Osteoblast (primary cell): ENCODE results near the gene B4GALNT2. TPM values are rescaled to one million over a fixed set of nuclear protein-coding genes. Genes with fewer than 3 reads are reported as not detected.

Source experiments
- DNase-seq: peaks from one replicate; pipeline ENCODE4 v3.0.0; 2011; ENCODE audit warnings: low spot score, mixed read lengths; ENCODE audit not compliant: insufficient read length; ENCODE audit errors: missing footprints
- H2AFZ ChIP-seq: 2 replicates; pipeline ENCODE4 v1.6.0; 2011; ENCODE audit warnings: mild to moderate bottlenecking, low read length
- H3K27ac ChIP-seq: 2 replicates; pipeline ENCODE4 v1.5.1; 2011; ENCODE audit warnings: mild to moderate bottlenecking, low read depth, low read length, moderate library complexity
- H3K27me3 ChIP-seq: 2 replicates; pipeline ENCODE4 v1.6.0; 2012; ENCODE audit warnings: mild to moderate bottlenecking, control low read depth, inconsistent platforms, low read length, moderate library complexity; ENCODE audit not compliant: insufficient read depth
- H3K36me3 ChIP-seq: 2 replicates; pipeline ENCODE4 v1.5.1; 2011; ENCODE audit warnings: mild to moderate bottlenecking, low read length, control low read depth, moderate library complexity; ENCODE audit not compliant: insufficient read depth
- H3K4me1 ChIP-seq: 2 replicates; pipeline ENCODE4 v1.5.1; 2011; ENCODE audit warnings: mild to moderate bottlenecking, low read length, control low read depth, moderate library complexity; ENCODE audit not compliant: insufficient read depth
- H3K4me2 ChIP-seq: 2 replicates; pipeline ENCODE4 v1.6.0; 2011; ENCODE audit warnings: mild to moderate bottlenecking, low read length; ENCODE audit not compliant: insufficient read depth
- H3K4me3 ChIP-seq: fragments of 200-600 bp; sonication (generic); 3 replicates; pipeline ENCODE4 v1.5.1; 2012; ENCODE audit warnings: mild to moderate bottlenecking, low read length, inconsistent platforms; ENCODE audit not compliant: insufficient read depth
- H3K79me2 ChIP-seq: 2 replicates; pipeline ENCODE4 v1.6.0; 2012; ENCODE audit warnings: mild to moderate bottlenecking, low read length, control low read depth, inconsistent platforms; ENCODE audit not compliant: insufficient read depth
- H3K9me3 ChIP-seq: 2 replicates; pipeline ENCODE4 v1.5.1; 2011; ENCODE audit warnings: low read depth, low read length, control low read depth
- H4K20me1 ChIP-seq: 2 replicates; pipeline ENCODE4 v1.6.0; 2012; ENCODE audit warnings: mild to moderate bottlenecking, low read length, control low read depth; ENCODE audit not compliant: insufficient read depth
- CTCF ChIP-seq: IDR thresholded peaks from 2 replicates; pipeline ENCODE4 v1.5.1; 2011; ENCODE audit warnings: mild to moderate bottlenecking, low read depth, low read length, moderate library complexity; ENCODE audit errors: extremely low read depth
- total RNA-seq: library from RNA; depleted of rRNA; stranded (reverse); fragments of >200 nt; gene quantifications from 2 replicates; pipeline ENCODE4 v1.2.3, GENCODE V29; 2012

B4GALNT2 gene
- total RNA-seq, 1 donor = under 0.01 TPM

DNA sequence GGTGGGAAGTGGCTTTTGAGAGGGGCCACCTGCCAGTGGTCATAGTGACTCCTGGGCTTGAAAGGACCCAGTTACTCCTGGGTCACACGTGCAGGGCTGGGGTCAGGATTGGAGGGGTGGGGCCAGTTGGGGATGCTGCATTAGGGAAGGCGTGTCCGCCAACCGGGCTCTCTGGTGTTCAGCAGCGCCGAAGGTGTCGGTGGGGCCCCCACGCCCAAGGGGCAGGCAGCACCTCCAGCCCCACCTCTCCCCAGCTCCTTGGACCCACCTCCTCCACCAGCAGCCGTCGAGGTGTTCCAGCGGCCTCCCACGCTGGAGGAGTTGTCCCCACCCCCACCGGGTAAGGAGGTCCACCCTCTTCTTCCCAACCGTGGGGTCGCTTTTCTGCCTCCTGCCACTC lies 87.4 kb downstream of the B4GALNT2 start:
- no peak overlapping the region for H3K27ac ChIP-seq

GRCh38 chr17:49223168-49223516 lies 90.6 kb downstream of the B4GALNT2 start:
- TF ChIP-seq CTCF = no peak
- H2AFZ ChIP-seq = no peak overlapping the region
- no peaks in the 10 kb centered on the region for H3K9me3 ChIP-seq
- no peak overlapping the region for H3K4me2 ChIP-seq
- peaks cover 40% of the 10 kb centered on the region for H3K27me3 ChIP-seq
- H3K79me2 ChIP-seq = no peaks in the 10 kb centered on the region
- no peaks in the 10 kb centered on the region for H3K4me1 ChIP-seq
- H4K20me1 ChIP-seq = no peaks in the 10 kb centered on the region
- H3K4me3 ChIP-seq = no peak overlapping the region
- DNase-seq = peak; percentile 81
- H3K27ac ChIP-seq = no peak overlapping the region
- no peaks in the 10 kb centered on the region for H3K36me3 ChIP-seq

More for the DNA sequence above, 87.4 kb downstream of the B4GALNT2 start:
- no peaks in the 10 kb centered on the region for H3K9me3 ChIP-seq
- H3K79me2 ChIP-seq = no peaks in the 10 kb centered on the region
- H2AFZ ChIP-seq = no peak overlapping the region
- H3K4me2 ChIP-seq = no peak overlapping the region
- H3K36me3 ChIP-seq = no peaks in the 10 kb centered on the region
- peaks cover 25% of the 10 kb centered on the region for H3K27me3 ChIP-seq
- H3K4me3 ChIP-seq = no peak overlapping the region
- peak; percentile 80 for DNase-seq
- TF ChIP-seq CTCF = no peak
- no peaks in the 10 kb centered on the region for H3K4me1 ChIP-seq
- H4K20me1 ChIP-seq = no peaks in the 10 kb centered on the region

- no peaks in the 10 kb centered on the region for H3K4me1 ChIP-seq
- H3K4me2 ChIP-seq = no peak overlapping the region
- no peak overlapping the region for H3K27ac ChIP-seq
- peak; percentile 98 for DNase-seq
- H3K27me3 ChIP-seq = peaks cover 40% of the 10 kb centered on the region
- H3K4me3 ChIP-seq = no peak overlapping the region
- H4K20me1 ChIP-seq = no peaks in the 10 kb centered on the region
- H3K79me2 ChIP-seq = no peaks in the 10 kb centered on the region
- no peaks in the 10 kb centered on the region for H3K9me3 ChIP-seq
- peak; percentile 76 for TF ChIP-seq CTCF
- H3K36me3 ChIP-seq = no peaks in the 10 kb centered on the region
- no peak overlapping the region for H2AFZ ChIP-seq
These were observed 91.1 kb downstream of the B4GALNT2 start for GRCh38 chr17:49223517-49224197.

DNA sequence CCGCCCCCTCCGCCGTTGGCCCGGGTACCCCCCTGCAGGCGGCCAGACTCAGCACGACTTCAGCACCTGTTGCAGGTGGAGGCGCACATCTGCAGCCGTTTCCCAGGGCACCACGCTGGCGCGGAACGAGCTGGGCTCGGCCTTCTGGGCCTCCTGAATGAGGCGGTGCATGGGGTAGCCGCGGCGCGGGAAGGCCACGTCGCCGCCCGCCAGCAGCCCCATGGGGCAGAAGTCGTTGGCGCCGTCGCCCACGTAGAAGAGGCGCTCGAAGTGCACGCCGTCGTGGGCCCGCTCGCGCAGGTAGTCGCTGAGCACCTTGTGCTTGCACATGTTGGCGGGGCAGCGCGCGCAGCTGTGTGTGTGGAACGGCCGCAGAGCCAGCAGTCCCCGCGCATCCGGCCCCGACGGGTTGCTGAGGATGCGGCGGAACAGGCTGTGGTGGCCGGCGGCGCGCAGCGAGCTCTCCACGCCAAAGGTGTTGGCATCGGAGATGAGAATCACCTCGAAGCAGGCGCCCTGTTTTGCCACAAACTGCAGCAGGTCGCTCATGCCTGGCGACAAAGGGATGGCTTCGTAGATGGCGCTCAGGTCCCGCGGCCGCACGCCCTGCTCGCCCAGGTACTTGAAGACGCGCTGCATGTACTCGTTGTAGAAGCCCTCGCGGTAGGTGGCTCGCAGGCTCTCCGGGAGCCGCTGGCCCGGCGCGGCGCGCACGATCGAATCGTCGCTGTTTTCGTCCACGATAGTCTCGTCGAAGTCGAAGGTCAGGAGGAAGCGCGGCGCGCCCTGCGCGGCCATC lies 91.8 kb downstream of the B4GALNT2 start:
- no peaks in the 10 kb centered on the region for H3K79me2 ChIP-seq

More for the DNA sequence above, 91.8 kb downstream of the B4GALNT2 start:
- TF ChIP-seq CTCF = no peak
- H3K9me3 ChIP-seq = no peaks in the 10 kb centered on the region
- H3K4me3 ChIP-seq = no peak overlapping the region
- H3K27ac ChIP-seq = no peak overlapping the region
- no peaks in the 10 kb centered on the region for H3K4me1 ChIP-seq
- DNase-seq = peak; percentile 44
- H4K20me1 ChIP-seq = no peaks in the 10 kb centered on the region
- H3K27me3 ChIP-seq = peaks cover 40% of the 10 kb centered on the region
- H2AFZ ChIP-seq = no peak overlapping the region
- no peak overlapping the region for H3K4me2 ChIP-seq
- H3K36me3 ChIP-seq = no peaks in the 10 kb centered on the region
